HG03196 (cell line): ENCODE data around the gene DGCR8.

Experiments used
- ATAC-seq: cut with Tn5 transposase; IDR thresholded peaks from one replicate; pipeline ENCODE4 v1.9.1; 2021; ENCODE audit not compliant: unreplicated experiment

Gene DGCR8

GRCh38 chr22:20052309-20053259, 27.5 kb upstream of the DGCR8 start:
- ATAC-seq = no peak

- ATAC-seq = no peak
These were observed 26.5 kb upstream of the DGCR8 start for GRCh38 chr22:20053407-20054033.

GRCh38 chr22:20054034-20054427, 26.0 kb upstream of the DGCR8 start:
- no peak for ATAC-seq

- ATAC-seq = no peak
These were observed 25.6 kb upstream of the DGCR8 start for GRCh38 chr22:20054485-20054884.

GRCh38 chr22:20055144-20055543, 24.9 kb upstream of the DGCR8 start:
- ATAC-seq = no peak

- ATAC-seq = no peak
These were observed 24.4 kb upstream of the DGCR8 start for GRCh38 chr22:20055654-20056053.

GRCh38 chr22:20056161-20056560, 23.9 kb upstream of the DGCR8 start:
- ATAC-seq = no peak

- ATAC-seq = no peak
These were observed 23.2 kb upstream of the DGCR8 start for GRCh38 chr22:20056696-20057386.

GRCh38 chr22:20057596-20058268, 22.3 kb upstream of the DGCR8 start:
- no peak for ATAC-seq

- no peak for ATAC-seq
These were observed 20.9 kb upstream of the DGCR8 start for GRCh38 chr22:20058989-20059770.

GRCh38 chr22:20060700-20061480, 19.2 kb upstream of the DGCR8 start:
- no peak for ATAC-seq

GRCh38 chr22:20061481-20061861, 18.6 kb upstream of the DGCR8 start:
- no peak for ATAC-seq

GRCh38 chr22:20062043-20062765, 17.8 kb upstream of the DGCR8 start:
- no peak for ATAC-seq

GRCh38 chr22:20062766-20063083, 17.3 kb upstream of the DGCR8 start:
- no peak for ATAC-seq

GRCh38 chr22:20063271-20064139, 16.5 kb upstream of the DGCR8 start:
- no peak for ATAC-seq

- no peak for ATAC-seq
These were observed 15.9 kb upstream of the DGCR8 start for GRCh38 chr22:20064140-20064480.

GRCh38 chr22:20064545-20065262, 15.3 kb upstream of the DGCR8 start:
- ATAC-seq = no peak
